HFF-Myc (cell line): ENCODE data around the gene PPP6R2.

ENCODE experiments used
- DNase-seq: peaks from one replicate; pipeline ENCODE4 v3.0.0-alpha.2; 2011; ENCODE audit warnings: low read depth; ENCODE audit errors: extremely low read depth
- H3K4me3 ChIP-seq: replicated peaks from 2 replicates; pipeline ENCODE4 v1.5.1; 2011; ENCODE audit warnings: low read depth, mild to moderate bottlenecking, control low read depth, low read length
- CTCF ChIP-seq: IDR thresholded peaks from 2 replicates; pipeline ENCODE4 v1.5.1; 2012; ENCODE audit warnings: mild to moderate bottlenecking, low read depth, low read length, control low read depth; ENCODE audit errors: missing control alignments

PPP6R2 gene

GRCh38 chr22:50465066-50465930, 122.2 kb downstream of the PPP6R2 start:
- TF ChIP-seq CTCF, result no peak
- H3K4me3 ChIP-seq, result no peak overlapping the region
- no peak for DNase-seq

- no peak for TF ChIP-seq CTCF
- no peak overlapping the region for H3K4me3 ChIP-seq
- no peak for DNase-seq
These were observed 124.2 kb downstream of the PPP6R2 start for GRCh38 chr22:50467341-50467740.

- TF ChIP-seq CTCF, result no peak
- H3K4me3 ChIP-seq, result no peak overlapping the region
- DNase-seq, result no peak
These were observed 124.8 kb downstream of the PPP6R2 start for GRCh38 chr22:50467773-50468440.

- no peak for DNase-seq
- H3K4me3 ChIP-seq, result no peak overlapping the region
- no peak for TF ChIP-seq CTCF
These were observed 125.5 kb downstream of the PPP6R2 start for GRCh38 chr22:50468626-50469025.

GRCh38 chr22:50469377-50470305, 126.5 kb downstream of the PPP6R2 start:
- 0 out of 2 replicates have a peak overlapping the region, but pooled peaks have one; percentile 5 for H3K4me3 ChIP-seq

More at GRCh38 chr22:50469377-50470305, 126.5 kb downstream of the PPP6R2 start:
- TF ChIP-seq CTCF, result no peak
- peak; percentile 25 for DNase-seq
